Measurements from ENCODE around the gene HCLS1.

- TF ChIP-seq CTCF (IDR thresholded peaks at IDR 0.05) (no peak), EP300 (IDR thresholded peaks at IDR 0.05) (no peak)
Measured at GRCh38 chr3:121660356-121661171, at the start of gene HCLS1.
